Fibroblast of upper back skin (primary cell): ENCODE measurements around the gene TMEM63B.
"Not testable (repeated sequence)": the region's sequence is repeated elsewhere in the genome, so short reads cannot be mapped to it uniquely, and the experiment has no call there.

Experiments used
- DNase-seq: peaks from one replicate; pipeline ENCODE4 v3.0.0-alpha.2; 2013

Gene TMEM63B

DNA sequence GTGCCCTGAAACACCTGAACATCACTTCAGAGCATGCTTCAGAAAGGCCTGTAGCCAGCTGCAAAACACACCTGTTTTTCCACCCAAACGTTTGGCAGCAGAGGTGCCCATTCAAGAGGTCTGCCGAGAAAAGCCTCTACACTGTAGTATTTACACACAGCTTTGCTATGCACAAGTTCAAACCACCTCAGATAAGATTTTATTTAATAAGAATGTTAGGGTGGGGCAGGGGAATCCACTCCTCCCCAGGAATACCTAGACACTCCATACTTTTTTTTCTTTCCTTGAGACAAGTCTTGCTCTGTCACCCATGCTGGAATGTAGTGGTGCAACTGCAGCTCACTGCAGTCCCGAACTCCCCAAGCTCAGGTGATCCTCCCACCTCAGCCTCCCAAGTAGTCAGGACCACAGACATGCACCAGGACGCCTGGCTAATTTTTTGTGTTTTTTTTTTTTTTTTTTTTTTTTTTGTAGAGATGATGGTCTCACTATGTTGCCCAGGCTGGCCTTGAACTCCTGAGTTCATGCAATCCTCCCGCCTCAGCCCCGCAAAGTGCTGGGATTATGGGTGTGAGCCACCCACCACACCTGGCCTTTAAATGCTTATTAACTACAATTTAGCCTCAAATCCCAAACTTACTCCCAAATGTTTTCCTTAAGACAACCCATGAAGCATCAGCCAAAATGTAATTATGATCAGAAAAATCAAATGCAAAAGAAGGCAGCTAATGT lies 9.8 kb upstream of the TMEM63B start:
- no peak for DNase-seq

DNA sequence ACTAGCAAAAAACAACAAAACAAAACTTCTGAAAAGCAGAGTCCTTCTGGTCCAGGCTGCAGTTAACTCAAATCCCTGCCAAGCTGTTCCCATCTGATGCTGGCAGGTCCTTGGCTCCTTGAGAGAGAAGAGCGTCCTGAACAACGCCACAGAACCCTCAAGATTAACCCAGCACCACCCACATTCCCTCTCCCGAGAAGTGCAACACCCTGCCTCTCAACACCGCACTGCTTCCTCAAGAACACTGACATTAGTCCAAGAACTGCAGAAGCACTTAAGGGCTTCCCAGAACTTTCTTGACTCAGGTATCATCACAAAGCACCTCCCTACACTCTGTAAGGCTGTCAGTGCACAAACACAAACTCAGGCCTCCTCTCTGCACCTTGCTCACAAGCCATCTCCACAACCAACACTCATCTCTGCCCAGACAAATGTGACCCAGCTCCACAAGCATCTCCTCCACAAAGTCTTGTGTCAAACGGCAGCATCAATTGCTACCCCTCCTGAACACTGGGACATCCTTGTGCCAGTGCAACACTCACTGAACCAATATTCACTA lies 7.6 kb upstream of the TMEM63B start:
- DNase-seq, result no peak

DNA sequence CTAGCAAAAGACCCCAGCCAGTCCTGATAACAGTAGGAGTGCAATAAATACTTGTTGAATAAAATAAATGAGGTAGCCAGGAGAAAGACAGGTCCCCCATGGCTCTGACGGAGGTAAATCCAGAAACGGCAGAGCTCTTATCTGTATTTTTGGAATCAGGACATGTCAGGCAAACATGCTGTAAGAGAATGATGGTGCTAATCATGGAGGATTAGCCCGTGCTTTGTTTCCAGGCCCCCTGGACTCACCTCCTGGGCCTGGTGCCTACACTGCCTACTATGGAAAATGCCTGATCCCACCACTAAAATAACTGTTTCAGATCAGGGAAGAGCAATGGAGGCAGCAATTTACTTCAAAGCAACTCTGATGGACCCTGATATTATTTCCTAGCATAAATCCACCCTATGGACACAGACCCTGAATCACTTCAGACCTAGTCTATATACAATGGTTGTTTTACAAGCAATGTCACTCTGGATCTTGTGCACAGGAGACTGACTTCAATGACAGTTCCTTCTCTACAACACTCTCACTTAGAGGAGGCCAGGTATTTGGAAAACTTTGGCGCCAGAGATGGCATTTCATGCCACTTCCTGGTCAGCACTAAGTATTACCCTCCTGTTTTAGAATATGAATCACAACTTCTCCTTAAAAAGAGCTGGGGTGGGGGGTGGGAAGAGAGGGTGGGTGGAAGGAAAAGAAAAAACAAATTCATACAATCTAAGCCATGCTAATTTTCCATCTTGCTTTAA lies 6.5 kb upstream of the TMEM63B start:
- no peak for DNase-seq

DNA sequence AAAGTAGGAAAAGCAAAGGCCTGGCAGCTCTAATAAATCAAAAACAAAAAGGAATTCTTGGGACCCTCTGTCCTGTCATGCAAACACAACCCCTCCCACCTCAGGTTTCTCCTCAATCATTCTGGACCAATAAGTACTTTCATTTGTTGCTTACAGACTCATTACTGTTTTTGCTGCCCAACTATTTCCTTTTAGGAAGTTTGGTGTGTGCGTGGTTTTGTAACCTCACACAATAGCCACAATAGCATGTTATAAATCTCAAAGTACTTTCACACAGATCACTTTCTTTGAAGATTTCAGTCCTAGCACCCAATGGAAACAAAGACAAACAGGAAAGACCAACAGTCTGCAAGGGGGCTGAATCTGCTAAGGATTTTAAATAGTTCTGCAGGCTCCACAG lies 4.6 kb upstream of the TMEM63B start:
- DNase-seq, result no peak

DNA sequence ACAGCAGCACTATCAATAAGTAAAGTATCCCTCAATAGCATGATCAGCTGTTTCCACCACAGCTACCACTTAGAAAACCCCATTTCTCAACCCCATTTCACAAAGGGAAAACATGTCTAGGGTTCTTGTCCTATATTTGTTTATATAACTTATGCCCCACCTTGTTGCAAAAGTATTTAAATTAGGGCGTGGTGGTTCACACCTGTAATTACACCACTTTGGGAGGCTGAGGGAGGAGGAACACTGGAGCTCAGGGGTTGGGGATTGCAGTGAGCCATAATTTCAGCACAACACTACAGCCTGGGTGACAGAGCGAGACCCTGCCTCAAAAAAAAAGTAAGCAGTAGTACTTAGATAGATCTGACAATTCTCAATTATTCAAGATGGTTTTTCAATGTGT lies 3.8 kb upstream of the TMEM63B start:
- no peak for DNase-seq

DNA sequence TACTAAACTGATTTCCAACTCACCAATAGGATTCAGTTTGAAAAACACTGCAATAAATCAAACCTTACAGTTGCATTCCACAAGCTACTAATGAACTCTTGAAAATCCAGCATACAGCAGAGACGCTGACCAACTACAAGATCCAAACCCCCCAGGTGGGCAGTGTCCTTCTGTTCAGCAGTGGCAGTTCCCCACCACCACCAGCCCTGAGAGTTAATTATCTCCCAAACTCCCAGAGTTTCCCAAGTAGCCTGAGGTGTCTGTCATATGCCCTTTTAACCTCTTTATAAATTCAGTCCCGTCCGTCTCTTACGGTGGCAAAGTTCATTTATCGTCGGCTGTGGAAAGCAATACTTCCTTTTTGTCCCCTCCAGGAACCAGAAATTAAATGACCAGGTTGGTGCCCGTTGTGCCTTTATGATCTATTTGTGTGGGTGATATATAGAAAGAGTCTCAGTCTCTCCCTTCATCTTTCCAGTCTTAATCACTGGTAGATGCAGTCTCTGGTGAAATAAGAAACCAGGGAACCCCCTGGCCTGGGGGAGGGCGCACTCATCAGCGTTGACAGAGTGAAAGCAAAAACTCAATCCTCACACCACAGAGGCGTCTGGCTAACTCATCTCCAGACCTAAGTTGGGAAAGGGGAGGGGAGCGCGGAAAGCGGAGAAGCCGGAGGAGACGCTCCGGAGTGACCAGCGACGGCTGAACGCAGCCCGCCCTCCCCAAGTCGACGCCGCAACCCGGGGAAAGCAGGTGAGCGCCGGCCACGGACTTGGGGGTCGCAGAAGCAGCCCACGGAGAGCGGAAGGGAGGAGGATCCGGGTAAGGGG lies 819 bp upstream of the TMEM63B start:
- peak; percentile 80 for DNase-seq

DNA sequence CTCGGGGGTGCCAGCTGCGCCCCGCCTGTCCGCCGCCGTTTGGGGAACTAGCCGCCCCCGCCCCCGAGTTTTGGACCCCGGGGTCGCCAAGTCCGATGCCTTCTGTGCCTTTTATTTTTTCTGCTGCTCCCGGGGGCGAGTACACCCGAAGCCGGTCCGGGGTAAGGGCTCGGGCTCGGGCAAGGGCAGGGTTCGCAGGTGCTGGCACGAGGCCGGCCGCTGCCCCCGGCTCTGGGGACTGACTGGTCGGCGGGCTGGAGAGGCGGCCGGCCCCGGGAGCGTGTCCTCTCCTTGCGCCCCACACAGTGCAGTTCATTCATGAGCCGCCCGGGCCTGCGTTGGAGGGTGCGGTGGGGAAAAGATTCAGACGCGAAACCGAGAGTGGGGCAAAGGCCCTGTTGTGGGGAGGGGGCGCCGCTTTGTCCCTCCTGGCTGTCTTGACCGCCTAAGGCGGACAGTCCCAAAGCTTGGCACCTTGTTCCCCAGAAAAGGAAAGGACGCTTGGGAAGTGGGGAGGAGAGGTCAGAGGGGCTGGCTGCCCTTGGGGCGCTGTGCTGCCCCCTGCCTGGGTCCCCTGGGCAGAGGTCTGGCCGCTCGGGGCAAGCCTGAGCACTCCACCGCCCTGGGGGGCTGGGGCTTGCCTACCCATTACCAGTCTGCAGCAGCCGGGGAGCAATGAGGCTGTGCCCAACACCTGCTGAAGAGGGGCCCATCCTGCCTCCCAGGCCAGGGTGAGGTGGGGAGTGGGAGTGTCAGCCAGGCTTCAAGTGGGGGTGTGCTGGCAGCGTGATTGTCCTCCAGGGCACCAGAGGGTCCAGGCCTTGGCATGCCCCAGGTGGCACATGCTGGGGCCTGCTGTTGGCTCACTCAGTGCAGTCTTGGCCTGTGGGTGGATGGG lies 915 bp downstream of the TMEM63B start:
- DNase-seq, result no peak

DNA sequence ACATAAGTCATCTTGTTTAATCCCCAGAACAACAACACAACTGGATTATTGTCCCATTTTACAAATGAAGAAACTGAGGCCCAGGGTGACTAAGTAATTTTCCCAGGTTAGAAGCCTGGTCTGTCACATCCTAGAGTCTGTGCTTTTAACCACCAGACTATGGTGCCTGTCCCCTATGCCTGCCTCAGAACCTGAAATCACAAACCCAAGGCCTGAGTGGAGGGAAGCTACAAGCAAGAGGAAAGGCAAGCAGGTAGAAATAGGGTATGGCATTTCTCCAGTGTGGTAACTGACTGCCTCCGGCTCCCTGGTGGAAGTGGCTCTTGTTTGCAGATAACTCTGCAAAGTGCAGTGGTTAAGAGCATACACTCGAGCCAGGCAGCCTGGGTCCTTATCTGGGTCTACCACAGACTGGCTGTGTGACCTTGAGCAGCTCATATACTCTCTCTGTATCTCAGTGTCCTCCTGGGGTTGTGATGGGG lies 2.5 kb downstream of the TMEM63B start:
- DNase-seq, result no peak

DNA sequence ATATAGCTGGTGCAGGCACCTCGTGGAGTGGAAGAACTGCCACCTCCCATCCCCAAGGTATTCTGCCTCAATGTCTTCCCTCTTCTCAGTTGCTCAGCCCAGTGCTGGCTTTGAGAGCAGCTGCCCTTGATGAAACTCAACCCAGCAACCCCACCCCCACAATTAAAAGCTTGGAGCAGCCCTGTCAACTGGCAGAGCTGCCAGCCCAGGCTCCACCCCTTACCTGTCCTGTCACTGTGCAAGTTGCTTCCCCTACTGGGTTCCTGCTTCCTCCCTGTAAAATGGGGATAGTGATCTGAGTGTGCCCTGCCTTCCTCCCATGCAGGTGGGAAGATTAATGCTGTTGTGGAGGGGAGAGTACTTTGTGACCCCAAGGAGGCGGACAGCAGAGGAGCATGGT lies 4.5 kb downstream of the TMEM63B start:
- no peak for DNase-seq

DNA sequence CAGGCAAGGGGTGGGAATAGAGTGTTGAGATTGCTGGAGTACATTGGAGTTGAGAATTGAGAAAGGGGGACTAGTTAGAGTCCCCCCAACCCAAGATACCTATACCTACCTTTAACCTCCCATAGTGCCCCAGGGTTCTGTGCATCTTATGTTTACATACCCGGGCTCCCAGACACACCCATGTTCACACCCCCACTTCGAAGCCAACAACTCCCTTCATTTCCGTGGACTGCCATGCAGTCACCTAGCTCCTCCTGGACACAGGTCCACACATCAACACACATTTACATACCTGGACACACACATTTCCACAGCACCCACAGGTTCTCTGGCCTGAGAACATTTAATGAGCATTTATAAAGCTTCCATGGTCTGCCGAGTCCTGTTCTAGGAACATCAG lies 5.1 kb downstream of the TMEM63B start:
- no peak for DNase-seq

DNA sequence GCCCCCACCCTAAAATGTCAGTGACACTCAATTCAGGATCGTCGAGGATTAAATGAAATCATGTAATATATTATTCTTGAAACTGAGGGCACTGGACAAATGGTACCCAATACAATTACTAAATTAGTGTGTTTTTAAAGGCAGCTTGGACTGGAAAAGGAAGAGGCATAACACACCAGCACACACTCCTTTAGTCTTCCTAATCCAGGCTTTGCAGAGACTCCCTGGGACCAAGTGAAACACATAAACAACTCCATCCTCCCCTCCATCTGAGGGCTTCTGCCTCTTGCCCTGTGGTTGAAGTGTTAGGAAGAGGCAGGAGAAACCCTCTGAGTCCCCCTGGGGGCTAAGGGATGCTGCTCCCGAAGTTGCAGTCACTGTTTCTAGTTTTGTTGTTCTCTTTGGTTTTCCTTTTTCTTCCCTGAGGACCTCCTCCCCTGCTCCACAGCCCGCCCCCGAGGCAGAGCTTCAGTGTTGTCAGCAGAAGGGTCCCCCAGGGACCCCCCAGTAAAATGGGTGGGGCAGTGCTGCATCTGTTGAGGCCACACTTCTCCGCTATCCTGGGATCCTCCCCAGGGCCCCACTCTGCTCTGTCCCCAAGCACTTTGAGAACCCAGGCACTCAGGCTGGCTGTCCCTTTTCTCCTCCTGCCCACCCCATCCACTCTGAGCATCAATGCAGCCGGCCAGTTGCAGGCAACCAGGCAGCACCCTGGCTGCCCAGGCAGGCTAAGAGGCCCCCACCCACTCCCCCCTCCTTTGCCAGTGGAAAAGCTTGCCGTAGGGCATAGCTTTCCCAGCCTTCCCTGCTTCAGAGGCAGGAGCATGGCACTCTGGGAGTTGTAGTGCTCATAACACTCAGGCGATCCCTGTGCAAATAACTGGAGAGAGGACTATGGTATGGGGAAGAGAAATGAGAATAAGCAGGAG lies 5.9 kb downstream of the TMEM63B start:
- peak; percentile 28 for DNase-seq

DNA sequence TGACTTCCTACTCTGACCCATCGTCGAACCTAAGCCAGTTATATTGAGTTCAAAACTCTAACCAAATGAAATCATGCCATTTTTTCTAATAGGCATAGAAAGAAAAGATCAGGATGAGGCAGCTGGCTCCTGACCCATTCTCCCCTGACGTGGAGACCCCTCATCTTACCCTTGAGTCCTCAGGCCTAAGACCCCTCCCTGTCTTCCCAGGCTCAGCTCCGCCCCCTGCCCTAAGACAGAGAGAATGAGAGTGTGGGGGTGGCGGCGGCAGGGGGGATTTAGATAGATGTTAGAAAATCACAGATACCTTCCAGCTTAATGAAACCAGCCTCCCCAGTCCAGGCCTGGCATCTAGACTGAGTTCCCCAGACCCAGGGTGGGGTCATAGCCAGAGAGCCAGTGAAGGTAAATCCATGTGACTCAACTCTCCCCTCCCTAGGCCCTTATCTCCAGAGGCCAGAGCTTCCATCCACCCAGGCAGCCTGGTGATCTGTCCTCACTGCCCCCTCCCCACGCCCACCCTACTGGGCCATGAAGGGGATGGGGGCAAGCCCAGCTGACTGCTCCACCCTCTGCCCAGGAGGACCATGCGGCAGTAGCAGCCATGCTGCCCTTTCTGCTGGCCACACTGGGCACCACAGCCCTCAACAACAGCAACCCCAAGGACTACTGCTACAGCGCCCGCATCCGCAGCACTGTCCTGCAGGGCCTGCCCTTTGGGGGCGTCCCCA lies 6.8 kb downstream of the TMEM63B start:
- no peak for DNase-seq

DNA sequence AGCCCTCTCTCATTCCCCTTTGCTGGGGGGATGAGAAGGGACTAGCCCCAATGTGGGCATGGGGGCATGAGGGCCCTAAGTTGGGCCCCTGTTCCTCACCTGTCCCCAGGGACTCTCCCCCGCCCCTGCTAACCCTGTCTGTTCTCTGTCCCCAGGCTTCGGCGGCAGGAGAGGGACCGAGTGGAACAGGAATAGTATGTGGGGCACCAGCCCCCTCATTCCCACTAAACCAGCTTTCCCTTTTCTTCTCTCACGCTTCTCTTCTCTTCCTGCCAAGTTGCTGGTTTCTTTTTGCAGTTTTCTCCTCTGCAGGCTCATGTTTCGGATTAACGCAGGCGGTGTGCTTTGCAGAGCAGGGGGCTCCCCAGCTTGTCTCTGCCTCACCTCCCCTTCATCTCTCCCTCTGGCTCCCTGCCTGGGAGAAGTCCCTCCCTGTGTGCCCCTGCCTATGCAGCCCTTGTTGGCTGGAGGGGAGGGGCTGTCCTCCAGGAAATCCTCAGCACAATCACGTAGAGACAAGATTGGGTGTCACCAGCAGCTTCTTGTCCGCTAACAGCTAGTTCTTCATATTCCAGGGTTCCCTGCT lies 7.9 kb downstream of the TMEM63B start:
- DNase-seq, result no peak

DNA sequence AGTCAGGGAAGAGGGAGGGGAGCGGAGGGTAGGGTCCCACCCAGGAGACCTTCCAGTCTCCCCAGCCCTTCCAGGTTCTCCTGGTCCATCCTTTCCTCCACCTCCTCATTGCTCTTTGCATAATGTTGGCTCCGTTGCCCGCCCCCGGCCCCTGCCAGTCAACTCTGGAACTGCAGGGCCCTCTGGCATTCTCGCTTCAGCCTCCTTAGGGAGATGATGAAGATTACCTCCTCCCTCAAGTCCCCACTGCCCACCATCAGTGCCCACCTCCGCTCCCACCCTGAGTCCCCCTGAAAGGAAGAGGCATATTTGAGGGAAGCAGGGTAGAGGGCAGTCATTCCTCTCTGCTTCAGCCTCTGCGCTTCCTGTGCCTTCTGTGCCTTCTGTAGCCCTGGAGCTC lies 8.5 kb downstream of the TMEM63B start:
- no peak for DNase-seq

DNA sequence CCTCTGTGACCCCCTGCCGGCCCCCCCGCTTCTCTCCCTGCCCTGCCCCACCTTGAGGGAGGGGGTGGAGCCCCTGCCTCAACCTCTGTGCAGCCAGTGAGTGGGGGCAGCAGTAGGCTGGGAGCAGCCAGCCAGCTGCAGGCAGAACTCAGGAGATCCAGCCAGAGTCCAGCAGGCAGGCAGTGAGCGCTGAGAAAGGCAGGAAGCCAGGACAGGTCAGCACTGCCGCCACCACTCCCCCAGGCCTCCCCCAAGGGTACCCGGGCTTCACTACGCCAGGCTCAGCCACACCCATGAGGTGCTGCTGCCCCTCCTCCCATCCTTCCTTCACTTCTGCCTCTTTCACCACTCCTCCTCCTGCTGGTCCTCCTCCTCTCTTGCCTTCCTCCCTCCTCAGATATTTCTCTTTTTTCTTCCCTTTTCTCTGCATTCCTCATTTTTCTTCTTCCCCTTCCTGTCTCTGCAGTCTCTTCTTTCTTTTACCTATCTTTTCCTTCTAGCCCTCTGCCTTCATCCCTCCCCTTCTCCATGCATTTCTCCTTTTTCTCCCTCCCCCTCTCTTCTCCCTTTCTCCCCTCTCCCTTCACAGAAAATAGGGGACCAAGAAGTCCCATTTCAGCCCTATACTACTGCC lies 11.5 kb downstream of the TMEM63B start:
- no peak for DNase-seq

DNA sequence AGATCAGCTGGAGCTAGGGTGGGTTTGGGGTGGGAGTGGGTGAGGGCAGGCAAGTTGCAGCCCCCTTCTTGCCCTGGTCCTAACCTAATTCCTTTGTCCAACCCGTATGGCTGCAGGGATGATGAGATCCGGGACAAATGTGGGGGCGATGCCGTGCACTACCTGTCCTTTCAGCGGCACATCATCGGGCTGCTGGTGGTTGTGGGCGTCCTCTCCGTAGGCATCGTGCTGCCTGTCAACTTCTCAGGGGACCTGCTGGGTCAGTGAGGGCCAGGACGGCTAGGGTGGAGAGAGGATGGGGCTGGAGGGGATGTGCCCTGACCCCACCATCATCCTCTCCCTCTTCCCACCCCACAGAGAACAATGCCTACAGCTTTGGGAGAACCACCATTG lies 12.0 kb downstream of the TMEM63B start:
- no peak for DNase-seq

DNA sequence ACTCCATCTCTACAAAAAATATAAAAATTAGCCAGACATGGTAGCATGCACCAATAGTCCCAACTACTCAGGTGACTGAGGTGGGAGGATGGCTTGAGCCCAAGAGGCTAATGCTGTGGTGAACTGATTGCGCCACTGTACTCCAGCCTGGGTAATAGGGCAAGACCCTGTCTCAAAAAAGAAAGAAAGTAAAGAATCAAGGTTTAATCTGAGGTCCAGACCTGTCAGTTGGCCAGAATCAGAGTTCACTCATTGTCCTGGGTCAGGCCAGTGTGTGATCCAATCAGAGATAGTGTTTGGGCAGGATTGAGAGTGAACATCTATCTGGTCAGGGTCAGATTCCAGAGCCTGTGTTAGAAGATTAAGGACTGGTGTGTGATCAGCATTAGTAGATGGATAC lies 15.5 kb downstream of the TMEM63B start:
- no peak for DNase-seq

DNA sequence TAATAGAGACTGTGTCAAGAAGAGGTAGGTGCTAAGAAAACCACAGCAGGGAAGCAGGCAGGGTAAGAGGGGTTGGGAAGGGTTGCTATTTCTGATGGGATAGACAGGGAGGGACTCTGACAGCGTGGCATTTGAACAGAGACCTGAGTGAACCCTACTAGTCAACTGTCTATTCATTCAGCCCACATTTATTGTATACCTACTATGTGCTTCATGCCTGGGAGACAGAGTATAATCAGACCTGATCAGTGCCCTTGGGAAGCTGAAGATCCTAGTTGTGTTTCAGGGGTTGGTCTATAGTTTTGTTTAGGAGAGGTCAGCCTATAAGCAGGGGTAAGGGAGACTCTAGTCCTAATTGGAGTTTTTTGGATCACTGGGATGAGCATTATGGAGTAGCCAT lies 16.4 kb downstream of the TMEM63B start:
- no peak for DNase-seq

DNA sequence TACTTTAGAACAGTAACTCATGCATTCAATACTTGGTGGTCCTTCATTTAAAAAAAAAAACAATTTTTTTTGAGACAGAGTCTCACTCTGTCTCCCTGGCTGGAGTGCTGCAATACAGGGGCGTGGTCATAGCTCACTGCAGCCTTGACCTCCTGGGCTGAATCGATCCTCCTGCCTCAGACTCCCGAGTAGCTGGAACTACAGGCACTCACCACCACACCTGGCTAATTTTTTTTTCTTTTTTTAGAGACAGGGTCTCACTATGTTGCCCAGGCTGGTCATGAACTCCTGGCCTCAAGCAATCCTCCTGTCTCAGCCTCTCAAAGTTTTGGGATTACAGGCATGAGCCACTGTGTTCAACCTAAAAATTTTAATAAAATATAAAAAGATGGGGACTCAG lies 17.2 kb downstream of the TMEM63B start:
- not testable (repeated sequence) for DNase-seq
